Activated B cell treated with CpG ODN at 0.5 μM for 24 hours (primary cell): ENCODE data around the gene RCOR1. TPM values are rescaled to one million over a fixed set of nuclear protein-coding genes. Genes with fewer than 3 reads are reported as not detected.

ENCODE experiments used
- ATAC-seq: fragments of 200-7000 bp; cut with Tn5 transposase; one replicate; pipeline ENCODE4 v1.10.0; 2021; ENCODE audit warnings: low read depth, mild to moderate bottlenecking, moderate library complexity
- CTCF ChIA-PET: fragments of 350-600 bp; sonication (Branson Sonifier 250); formaldehyde crosslinking; loops from one replicate; lab custom pipeline; 2021; ENCODE audit warnings: antibody characterized with exemption; lab: Charles Lee
- POLR2A ChIA-PET: fragments of 350-600 bp; sonication (Branson Sonifier 250); formaldehyde crosslinking; loops from one replicate; lab custom pipeline; 2021; ENCODE audit warnings: antibody characterized with exemption; lab: Charles Lee
- DNase-seq: peaks from one replicate; pipeline ENCODE4 v3.0.0; 2022
- H3K27ac Mint-ChIP-seq: one replicate; pipeline ENCODE4 v1.8.0; 2020; ENCODE audit warnings: mixed read lengths
- H3K27me3 Mint-ChIP-seq: one replicate; pipeline ENCODE4 v1.8.0; 2021; ENCODE audit warnings: mixed read lengths
- H3K36me3 Mint-ChIP-seq: one replicate; pipeline ENCODE4 v1.8.0; 2021; ENCODE audit warnings: low read depth, mixed read lengths
- H3K4me1 Mint-ChIP-seq: one replicate; pipeline ENCODE4 v1.8.0; 2021; ENCODE audit warnings: mixed read lengths
- H3K4me3 Mint-ChIP-seq: one replicate; pipeline ENCODE4 v1.8.0; 2020; ENCODE audit warnings: mild to moderate bottlenecking, mixed read lengths
- H3K9me3 Mint-ChIP-seq: one replicate; pipeline ENCODE4 v1.8.0; 2020; ENCODE audit warnings: mixed read lengths
- CTCF ChIP-seq: fragments of 200-600 bp; IDR thresholded peaks from one replicate; pipeline ENCODE4 v1.8.0; 2022; ENCODE audit warnings: antibody characterized with exemption, mild to moderate bottlenecking
- intact Hi-C: fragments of 100-400 bp; cut with micrococcal nuclease; formaldehyde crosslinking; loops from one replicate; pipeline ENCODE4 v1.15.1; 2024
- total RNA-seq: library from RNA; stranded (reverse); gene quantifications from 2 replicates; pipeline ENCODE4 v1.2.3, GENCODE V29; 2022

The RCOR1 gene
- total RNA-seq, 1 donor from 2014 or later: 23.0 TPM

DNA sequence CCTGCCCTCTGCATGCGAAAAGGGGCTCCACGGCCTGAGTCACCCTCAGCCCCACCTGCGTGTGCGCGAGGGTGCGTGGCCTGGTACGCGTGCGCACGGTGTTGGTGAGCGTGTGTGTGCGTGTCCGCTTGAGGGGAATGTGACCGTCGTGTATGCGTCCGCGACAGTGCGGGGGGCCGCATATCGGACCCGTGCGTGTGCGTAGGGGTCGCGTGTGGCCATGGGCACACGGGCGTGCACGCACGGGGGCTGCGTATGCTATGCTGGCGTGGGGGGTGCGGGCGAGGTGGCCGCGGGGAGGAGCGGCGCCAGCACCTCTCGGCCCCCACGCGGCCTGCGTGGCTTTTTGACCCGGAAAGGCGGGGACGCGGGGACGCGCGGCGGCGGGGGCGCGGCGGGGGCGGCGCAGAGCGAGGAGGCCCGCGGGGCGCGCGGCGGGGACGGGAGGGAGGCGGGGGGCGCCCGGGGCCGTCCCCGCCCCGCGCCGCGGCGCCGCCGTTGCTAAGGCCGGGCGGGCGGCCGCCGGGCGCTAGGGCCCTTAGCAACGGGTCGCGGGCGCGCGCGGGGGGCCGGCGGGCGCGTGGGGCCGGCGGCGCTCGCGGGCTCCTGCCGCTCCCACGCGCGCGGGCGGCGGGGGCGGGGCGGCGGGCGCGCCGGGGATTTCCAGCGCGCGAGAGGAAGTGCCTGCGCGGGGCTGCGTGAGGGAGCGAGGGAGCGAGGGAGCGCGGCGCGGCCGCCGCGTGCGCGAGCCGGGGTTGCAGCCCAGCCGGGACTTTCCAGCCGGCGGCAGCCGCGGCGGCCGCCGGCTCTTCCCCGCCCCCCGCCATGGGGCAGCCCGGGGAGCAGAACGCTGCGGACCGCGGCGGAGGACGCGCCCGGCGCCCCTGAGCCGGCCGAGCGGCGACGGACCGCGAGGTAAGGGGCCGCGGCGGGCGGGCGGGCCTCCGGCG lies 184.6 kb downstream of the RCOR1 start, which contains the start of gene TRAF3:
TRAF3 (plus strand) TSS at position 689 of the 950 bp plus-strand sequence. CDS start 92,753 bp downstream, outside the sequence.
- CTCF ChIA-PET: no interaction called here
- H3K27me3 Mint-ChIP-seq: no peaks in the 10 kb centered on the region
- POLR2A ChIA-PET: interaction anchor here (0.8 to 1.1 kb wide), 2 partner anchors 12 to 22 kb away, joined by 3 read pairs; no protein-coding TSS in a partner anchor

GRCh38 chr14:102777711-102778337 lies 185.4 kb downstream of the RCOR1 start:
- intact Hi-C loops: loop anchor here (1.0 to 10.0 kb wide), 7 partner anchors 10 to 463 kb away; partner anchors contain the start of gene ZNF839
- no peak for TF ChIP-seq CTCF
- peak overlapping the region; percentile 81 for H3K27ac Mint-ChIP-seq
- no peaks in the 10 kb centered on the region for H3K9me3 Mint-ChIP-seq
- peaks cover 35% of the 10 kb centered on the region for H3K36me3 Mint-ChIP-seq
- DNase-seq (peak; percentile 53), ATAC-seq (peak; percentile 18)
- H3K27me3 Mint-ChIP-seq: no peaks in the 10 kb centered on the region
- peaks cover 80% of the 10 kb centered on the region for H3K4me1 Mint-ChIP-seq
- ChIA-PET POLR2A (interaction anchor here (0.6 to 1.7 kb wide), 7 partner anchors 11 to 124 kb away, joined by 3 to 6 read pairs (median 3); no protein-coding TSS in a partner anchor), CTCF (interaction anchor here (0.9 kb wide), 1 partner anchor 82 kb away, joined by 4 read pairs; no protein-coding TSS in a partner anchor)
- H3K4me3 Mint-ChIP-seq: peak overlapping the region; percentile 84

More for the DNA sequence above, 184.6 kb downstream of the RCOR1 start, which contains the start of gene TRAF3:
- H3K4me1 Mint-ChIP-seq: peaks cover 74% of the 10 kb centered on the region
- peaks cover 28% of the 10 kb centered on the region for H3K36me3 Mint-ChIP-seq
- DNase-seq (peak; percentile 87), ATAC-seq (peak; percentile 59)
- H3K9me3 Mint-ChIP-seq: no peaks in the 10 kb centered on the region
- peak within 1 kb of the TSS; percentile 84 for H3K4me3 Mint-ChIP-seq
- intact Hi-C loops: loop anchor here (1.0 to 10.0 kb wide), 4 partner anchors 9 to 462 kb away; partner anchors contain the start of gene ZNF839
- peak within 1 kb of the TSS; percentile 95 for H3K27ac Mint-ChIP-seq
- no peak for TF ChIP-seq CTCF

DNA sequence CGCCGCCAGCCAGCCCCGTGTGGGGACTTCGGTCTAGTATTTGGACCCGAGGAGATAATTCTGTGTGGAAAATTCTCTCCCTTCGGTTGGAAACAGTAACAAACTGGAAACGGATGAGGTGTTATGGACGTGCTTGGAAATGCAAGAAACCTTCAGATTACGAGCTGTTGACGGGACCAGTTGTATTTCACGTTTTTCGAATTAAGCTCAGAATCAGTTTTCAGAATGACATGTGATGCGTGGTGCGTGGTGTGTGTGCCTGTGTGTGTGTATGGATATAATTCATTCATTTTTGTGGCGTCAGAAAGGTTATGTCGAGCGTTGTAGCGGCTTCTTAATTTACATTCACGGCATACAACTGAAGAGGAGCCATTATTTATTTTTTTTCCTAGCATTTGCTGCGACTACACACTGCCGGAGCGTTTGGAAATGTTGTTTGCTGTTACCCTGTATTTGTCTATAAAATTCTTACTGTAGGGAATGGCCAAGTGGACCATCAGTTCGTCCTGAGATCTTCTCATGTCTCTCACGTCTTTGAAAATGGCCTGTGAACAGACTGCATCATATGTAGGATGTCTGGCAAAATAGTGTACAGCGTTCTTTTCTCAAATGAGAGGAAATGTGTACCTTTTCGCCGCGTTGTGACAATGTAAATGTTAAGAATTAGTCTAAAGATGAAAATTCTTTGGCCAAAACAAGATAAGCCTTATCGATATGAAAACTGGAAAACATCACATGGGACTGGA lies 186.1 kb downstream of the RCOR1 start:
- ATAC-seq (no peak), DNase-seq (no peak)
- Mint-ChIP-seq H3K27me3 (no peaks in the 10 kb centered on the region), H3K9me3 (no peaks in the 10 kb centered on the region), H3K4me1 (peaks cover 80% of the 10 kb centered on the region), H3K36me3 (peaks cover 39% of the 10 kb centered on the region), H3K27ac (peak overlapping the region; percentile 81), H3K4me3 (peak overlapping the region; percentile 84)
- TF ChIP-seq CTCF: no peak
- CTCF ChIA-PET: interaction anchor here (0.9 kb wide), 1 partner anchor 82 kb away, joined by 4 read pairs; no protein-coding TSS in a partner anchor
- intact Hi-C loops: loop anchor here (1.0 to 10.0 kb wide), 6 partner anchors 16 to 464 kb away; partner anchors contain the start of gene ZNF839
- POLR2A ChIA-PET: interaction anchor here (0.6 to 1.7 kb wide), 13 partner anchors 9 to 123 kb away, joined by 3 to 6 read pairs (median 3); no protein-coding TSS in a partner anchor

GRCh38 chr14:102779084-102779462 lies 186.6 kb downstream of the RCOR1 start:
- TF ChIP-seq CTCF: no peak
- no peaks in the 10 kb centered on the region for H3K27me3 Mint-ChIP-seq

More at GRCh38 chr14:102779084-102779462, 186.6 kb downstream of the RCOR1 start:
- peak overlapping the region; percentile 84 for H3K4me3 Mint-ChIP-seq
- POLR2A ChIA-PET: interaction anchor here (0.6 to 1.7 kb wide), 4 partner anchors 16 to 99 kb away, joined by 3 to 6 read pairs (median 4); no protein-coding TSS in a partner anchor
- CTCF ChIA-PET: no interaction called here
- H3K4me1 Mint-ChIP-seq: peaks cover 79% of the 10 kb centered on the region
- no peaks in the 10 kb centered on the region for H3K9me3 Mint-ChIP-seq
- DNase-seq (no peak), ATAC-seq (no peak)
- H3K27ac Mint-ChIP-seq: peak overlapping the region; percentile 81
- intact Hi-C loops: loop anchor here (2.0 to 10.0 kb wide), 5 partner anchors 16 to 464 kb away; partner anchors contain the start of gene ZNF839
- H3K36me3 Mint-ChIP-seq: peaks cover 42% of the 10 kb centered on the region
